Neural progenitor cell (in vitro differentiated cells): Measurements from ENCODE around the gene DMTF1.

Source experiments
- CTCF ChIP-seq: fragments of 200-600 bp; sonication (generic); IDR thresholded peaks from 2 replicates; pipeline ENCODE4 v1.5.1; 2017; ENCODE audit warnings: antibody characterized with exemption, mild to moderate bottlenecking
- EZH2 ChIP-seq: fragments of 200-600 bp; sonication (generic); IDR thresholded peaks from 2 replicates; pipeline ENCODE4 v1.6.1; 2017; ENCODE audit warnings: antibody characterized with exemption, mild to moderate bottlenecking, moderate library complexity

- TF ChIP-seq EZH2 (no peak), CTCF (no peak)
Observed at GRCh38 chr7:87179180-87179579, 26.9 kb downstream of the DMTF1 start.
